ENCODE data around the gene ABCC5.

Gene ABCC5

GRCh38 chr3:183920416-183920815 lies 97.3 kb downstream of the ABCC5 start:
- DNase-seq, result no peak

DNA sequence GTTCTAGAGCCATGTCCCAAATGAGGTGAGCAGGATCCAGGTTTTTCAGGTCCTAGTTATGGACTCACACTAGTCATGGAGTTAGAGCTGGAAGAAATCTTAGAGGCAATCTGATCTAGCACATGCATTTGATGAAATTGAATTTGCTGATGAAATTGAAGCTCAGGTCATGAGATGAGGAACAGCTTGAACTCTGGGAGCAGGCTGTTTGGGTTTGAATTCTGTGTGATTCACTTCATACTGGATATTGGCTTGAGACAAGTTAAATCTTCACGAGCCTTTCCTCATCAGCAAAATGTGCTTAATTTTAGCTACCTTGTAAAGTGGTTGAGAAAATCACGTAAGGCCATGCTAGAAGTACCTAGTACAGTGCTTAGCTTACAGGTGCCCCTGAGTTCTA lies 99.5 kb downstream of the ABCC5 start:
- no peak for DNase-seq

GRCh38 chr3:183917776-183918175 lies 99.9 kb downstream of the ABCC5 start:
- no peak for DNase-seq

DNA sequence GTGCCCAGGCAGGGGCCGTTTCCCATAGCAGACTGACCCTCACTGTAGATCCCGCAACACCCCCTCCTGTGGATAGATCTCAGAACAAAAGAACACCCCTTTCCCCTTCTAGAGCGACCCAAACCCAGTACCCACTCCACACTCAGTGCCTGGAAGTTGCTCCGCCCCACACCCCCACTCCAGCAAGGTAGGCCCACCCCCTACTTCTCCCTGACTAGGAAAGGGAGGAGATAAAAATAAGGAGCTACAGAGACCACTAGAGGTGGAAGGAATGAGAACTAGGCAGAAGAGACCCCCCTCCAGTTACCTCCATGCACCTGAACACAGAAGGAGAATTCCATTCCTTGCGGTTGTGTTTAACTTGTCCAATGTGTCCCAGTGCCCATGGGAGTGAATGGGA lies 102.8 kb downstream of the ABCC5 start:
- DNase-seq, result no peak

GRCh38 chr3:183913580-183913920 lies 104.1 kb downstream of the ABCC5 start:
- DNase-seq, result no peak

DNA sequence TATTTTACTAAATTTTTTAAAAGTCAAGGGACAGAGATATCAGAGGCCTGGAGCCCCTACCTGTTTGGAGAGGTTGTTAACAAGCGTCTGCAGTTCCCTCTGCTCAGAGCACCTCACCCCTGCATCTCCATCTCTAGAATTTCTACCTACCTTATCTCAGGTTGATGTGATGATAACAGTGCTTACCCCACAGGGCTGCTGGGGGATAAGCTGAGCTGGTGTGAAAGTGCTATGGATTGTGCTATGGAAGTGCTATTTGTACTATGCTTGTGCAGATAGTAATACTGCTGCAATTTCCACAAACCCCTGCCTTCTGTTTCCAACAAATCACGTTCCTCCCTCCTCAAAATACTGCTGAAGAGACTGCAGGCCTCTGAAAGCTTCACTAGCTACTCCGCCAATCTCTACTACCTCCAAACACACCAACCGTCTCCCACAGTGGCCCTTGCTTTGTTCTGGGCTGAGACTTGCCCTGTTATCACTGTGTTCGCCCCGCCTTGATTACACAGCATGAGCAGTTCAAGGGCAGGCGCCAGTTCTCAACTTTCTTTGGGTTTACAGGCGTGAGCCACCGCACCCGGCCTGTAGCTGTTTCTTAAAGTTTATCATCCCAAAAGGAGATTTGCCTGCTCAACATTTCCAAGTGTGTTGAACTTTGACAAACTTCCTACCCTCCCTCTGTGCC lies 104.6 kb downstream of the ABCC5 start:
- no peak for DNase-seq

GRCh38 chr3:183911763-183912506 lies 105.7 kb downstream of the ABCC5 start:
- DNase-seq, result no peak

DNA sequence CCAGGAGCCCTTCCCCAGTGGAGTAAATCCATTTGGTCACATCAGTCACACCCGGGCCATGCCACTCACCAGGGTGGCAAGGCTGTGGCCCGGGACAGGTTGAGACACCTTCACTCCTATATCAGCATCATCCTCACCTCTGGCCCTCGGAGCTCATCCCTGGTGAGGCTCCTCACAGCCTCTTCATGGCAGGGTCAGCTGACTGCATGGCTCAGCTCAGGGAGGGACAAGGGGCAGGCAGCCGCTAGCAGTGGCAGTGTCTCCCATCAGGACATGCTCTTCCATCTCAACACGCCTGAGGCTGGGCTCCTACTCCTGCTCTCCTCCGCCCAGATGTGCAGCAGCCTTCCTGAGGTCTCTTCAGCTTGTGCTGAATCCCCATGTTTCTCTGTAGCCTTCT lies 106.6 kb downstream of the ABCC5 start:
- DNase-seq, result no peak

GRCh38 chr3:183909030-183909600 lies 108.6 kb downstream of the ABCC5 start:
- DNase-seq, result no peak

GRCh38 chr3:183907911-183908331 lies 109.8 kb downstream of the ABCC5 start:
- no peak for DNase-seq

- DNase-seq, result no peak
These were observed 110.5 kb downstream of the ABCC5 start for GRCh38 chr3:183907176-183907575.

- no peak for DNase-seq
These were observed 111.3 kb downstream of the ABCC5 start for GRCh38 chr3:183906234-183906921.

DNA sequence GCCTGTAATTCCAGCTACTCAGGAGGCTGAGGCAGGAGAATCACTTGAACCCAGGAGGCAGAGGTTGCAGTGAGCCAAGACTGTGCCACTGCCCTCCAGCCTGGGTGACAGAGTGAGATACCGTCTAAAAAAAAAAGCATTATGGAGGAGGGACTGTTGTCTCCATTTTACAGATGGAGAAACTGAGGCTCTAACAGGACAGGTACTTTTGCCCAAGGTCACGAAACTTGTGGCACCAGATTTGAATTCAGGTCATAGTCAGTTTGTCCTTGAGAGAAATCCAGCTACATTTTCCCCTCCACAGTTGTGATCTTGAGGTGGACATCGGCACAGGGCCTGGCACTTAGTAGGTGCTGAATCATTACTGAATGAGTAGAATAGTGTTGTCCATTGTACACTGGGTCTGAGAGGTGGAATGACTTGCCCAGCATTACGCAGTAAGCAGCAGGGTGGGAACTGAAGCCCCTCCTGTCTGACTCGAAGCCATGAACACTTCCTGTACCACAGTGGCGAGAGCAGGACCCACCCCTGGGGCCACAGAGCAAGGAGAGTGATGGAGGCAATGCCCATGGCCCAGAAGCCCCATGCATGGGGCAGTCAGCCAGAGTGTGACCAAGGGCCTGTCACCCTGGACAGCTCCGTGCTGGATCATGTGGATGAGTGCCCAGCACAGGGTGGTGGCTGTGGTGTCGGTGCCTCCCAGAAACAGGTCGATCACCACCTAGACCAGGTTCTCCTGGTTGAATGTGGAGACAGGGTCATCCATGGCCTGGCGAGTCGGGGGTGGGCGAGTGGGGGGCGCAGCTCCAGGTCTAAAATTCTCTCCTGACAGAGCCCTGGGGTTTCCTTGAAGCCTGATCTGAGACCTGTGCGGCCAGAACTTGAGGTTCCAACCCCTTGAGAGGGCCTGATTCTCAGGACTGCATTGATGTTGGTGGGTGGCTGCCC lies 112.6 kb downstream of the ABCC5 start:
- DNase-seq, result no peak

DNA sequence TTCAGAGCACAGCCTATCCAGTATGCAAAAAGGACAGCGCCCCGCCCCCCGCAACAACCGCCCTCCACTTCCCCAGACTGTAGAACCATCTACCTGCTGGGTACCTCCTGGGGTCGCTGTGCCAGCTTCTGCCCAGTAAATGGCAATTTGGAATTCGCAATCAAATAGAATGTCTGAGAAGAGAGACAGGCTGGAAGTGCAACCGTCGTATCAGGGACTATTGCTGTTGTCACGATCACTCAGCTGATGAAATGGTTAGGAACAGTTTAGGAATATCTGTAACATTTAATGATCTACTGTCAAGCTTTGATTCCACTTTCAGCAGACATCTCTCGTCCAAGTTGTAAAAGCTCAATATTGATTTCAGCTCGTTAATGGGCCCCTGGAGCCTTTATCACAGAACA lies 119.7 kb downstream of the ABCC5 start:
- no peak for DNase-seq

DNA sequence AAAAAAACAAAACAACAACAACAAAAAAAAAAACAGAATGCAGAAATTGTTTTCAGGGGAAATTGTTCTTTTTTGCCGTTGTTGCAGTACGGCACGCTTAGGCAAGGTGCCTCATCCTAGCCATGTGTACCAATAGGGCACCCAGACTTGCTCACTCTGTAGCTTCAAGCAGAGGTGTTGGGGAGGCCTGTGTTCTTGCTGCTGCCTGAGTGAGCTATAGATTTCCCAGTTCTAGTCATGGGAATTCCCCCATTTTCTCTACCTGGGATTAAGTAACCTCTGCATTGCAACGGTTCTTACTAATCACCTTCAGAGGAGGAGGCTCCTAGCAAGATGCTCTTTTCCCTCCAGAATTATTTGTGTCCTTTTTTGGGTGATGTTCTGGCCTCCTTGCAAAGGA lies 120.1 kb downstream of the ABCC5 start:
- DNase-seq, result no peak

GRCh38 chr3:183896610-183897009 lies 121.1 kb downstream of the ABCC5 start:
- DNase-seq, result no peak

- DNase-seq, result no peak
These were observed 121.5 kb downstream of the ABCC5 start for GRCh38 chr3:183896184-183896583.

- no peak for DNase-seq
These were observed 121.9 kb downstream of the ABCC5 start for GRCh38 chr3:183895774-183896173.

- DNase-seq, result no peak
These were observed 122.4 kb downstream of the ABCC5 start for GRCh38 chr3:183895296-183895695.

DNA sequence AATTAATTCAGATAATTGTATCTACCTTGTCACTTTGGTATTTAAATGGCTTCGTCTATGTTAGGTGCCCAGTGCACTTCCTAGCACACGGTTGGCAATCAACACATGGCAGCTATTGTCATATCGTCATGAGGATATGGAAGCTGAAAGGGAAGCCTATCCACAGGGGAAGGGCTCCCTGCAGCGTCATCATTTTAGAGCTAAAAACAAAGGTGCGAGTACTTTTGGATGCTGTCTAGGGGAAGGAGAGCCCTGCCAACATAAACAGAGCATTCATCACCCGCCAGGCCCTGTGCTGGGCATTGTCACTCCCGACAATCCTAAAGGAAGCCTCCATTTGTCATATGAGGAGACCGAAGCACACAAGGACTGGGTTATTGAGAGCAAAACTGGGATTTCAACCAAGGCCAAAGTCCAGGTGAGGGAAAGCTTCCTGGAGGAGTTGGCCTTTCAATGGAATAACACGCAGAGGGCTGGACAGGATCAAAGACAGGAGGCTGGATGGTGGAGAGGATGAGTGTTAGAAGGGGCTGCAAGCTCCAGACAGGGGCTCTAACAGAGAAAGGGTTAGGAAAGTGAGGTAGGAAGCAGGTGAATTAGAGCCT lies 125.0 kb downstream of the ABCC5 start:
- no peak for DNase-seq

- DNase-seq, result no peak
These were observed 131.9 kb downstream of the ABCC5 start for GRCh38 chr3:183885766-183886165.

All from left hindlimb (tissue), 1 donor.